Middle frontal gyrus (tissue), 1 donor: ENCODE results near the gene KMT2C.
"Not testable (repeated sequence)": the region's sequence is repeated elsewhere in the genome, so short reads cannot be mapped to it uniquely, and the experiment has no call there.

ENCODE experiments used
- DNase-seq: peaks from one replicate; pipeline ENCODE4 v3.0.0-alpha.2; 2015; ENCODE audit warnings: low spot score; ENCODE audit errors: extremely low spot score

Gene KMT2C

DNA sequence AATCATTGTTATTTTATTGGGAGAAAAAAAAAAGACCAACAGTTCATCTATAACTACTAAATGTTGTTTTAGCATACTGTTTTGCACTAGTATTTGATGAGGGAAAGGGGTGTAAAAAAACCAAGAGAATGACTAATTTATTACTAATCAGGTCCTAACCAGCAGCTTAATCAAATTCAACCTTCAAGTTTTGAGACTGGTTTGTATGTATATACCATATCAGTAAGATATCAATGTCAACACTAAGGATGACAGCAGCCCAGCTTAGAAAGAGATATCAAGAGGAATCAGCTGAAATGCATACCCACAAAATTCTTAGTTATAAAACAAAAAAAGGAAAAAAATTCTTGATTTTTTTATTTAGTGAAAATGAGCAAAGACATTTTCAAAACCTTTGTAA, 122.6 kb downstream of the KMT2C start:
- DNase-seq, result no peak

DNA sequence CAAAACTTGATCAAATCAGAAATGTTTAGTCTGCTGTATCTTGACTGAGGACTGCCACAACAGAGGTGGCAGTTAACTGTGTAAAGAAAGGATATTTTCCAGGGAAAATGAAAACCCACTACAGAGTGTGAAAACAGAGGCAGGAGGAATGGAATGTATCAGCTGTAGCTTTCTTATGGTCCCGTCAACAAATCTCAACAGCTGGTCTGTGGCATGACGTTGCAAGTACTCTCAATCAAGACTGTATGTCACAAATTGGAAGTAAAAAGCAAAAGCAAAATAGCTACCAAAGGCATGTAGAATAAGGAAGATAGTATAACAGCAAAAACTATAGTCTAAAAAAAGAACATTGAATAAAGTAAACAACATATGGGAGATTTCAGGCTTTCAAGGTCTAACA, 123.5 kb downstream of the KMT2C start:
- DNase-seq, result no peak

DNA sequence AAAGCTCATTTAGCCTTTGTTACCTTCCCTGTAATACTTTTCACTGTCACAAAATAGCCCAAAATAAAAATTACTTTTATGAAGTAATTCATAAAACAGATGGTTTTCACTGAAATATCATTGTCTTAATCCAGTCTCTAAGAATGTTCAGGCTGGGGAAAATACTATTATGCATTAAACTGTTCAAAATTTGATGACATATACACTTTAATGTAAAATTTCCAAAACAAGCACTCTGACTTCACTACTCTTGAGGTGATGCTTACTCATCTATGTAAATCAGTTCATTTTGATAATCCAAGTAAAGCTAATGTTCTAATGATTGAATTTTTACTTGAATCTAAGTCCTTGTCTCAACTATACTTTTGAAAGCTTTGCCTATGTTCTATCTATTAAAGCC, 127.9 kb downstream of the KMT2C start:
- no peak for DNase-seq

DNA sequence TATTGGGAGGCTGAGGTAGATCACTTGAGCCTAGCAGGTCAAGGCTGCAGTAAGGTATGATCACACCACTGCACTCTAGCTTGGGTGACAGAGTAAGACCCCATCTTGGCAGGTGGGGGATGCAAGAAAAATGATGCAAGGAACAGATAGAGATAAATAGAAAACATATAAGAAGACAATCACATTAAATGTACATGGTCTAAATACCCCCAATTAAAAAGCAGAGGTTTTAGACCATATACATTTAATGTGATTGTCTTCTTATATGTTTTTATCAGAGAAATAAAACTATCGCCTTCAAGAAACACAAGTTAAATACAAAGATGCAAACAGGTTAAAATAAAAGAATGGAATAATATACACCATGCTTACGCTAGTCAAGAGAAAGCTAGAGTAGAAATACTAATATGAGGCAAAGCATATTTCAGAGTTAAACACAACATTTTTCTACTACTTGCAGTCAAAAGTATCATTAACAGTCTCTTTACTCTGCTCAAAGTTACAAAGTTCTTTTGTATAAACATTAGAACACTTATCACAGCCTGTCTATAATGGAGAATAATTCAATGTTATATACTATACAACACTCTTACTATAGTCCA, 136.2 kb downstream of the KMT2C start:
- not testable (repeated sequence) for DNase-seq

DNA sequence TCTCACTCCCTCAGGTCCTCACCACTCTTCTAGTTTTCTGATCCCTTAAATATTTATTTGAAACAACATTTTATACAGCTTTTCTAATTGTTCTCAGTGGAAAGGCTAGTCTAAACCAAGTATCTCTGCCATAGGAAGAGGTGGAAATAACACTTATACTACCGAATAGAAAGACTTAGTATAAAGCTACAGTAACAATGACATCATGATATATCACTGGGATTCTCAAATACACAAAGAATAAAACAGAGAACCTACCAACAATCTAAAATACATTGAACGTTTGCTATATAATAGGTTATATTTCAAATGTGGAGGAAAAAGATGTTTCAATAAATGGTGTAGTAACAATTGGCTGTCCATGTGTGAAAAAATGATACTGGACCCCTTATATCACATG, 142.9 kb downstream of the KMT2C start:
- DNase-seq, result no peak

DNA sequence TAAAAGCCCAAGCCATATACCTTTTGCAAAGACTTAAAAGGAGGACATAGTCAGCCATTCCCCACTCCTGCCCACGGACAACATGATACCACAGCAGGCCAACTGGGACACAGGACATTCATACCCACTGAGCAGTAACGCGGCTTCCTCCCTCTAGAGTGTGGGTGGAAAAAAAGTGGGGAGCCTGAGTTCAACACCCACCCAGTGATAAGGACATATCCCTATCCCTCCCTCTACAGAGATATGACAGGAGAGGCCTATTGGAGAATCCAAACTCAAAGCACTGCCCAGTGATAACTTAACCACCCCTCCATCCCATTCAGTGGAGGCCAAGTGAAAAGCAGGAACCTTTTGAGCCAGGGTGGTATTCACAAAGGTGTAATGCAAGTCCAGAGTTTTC, 148.8 kb downstream of the KMT2C start:
- DNase-seq, result not testable (repeated sequence)

DNA sequence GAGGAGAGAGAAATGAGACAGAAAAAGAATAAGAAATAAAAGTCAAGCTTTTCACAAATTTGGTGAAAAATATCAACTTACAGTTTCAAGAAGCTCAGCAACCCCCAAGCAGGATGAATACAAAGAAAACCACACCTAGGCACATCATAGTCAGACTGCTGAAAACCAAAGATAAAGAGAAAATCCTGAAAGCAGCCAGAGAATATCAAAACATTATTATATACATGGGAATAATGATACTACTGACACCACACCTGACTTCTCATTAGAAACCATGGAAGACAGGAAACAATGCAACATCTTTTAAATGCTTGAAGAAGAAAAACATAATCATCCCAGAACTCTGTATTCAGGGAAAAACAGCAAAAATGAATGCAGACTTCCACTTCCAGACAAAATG, 149.6 kb downstream of the KMT2C start:
- DNase-seq, result not testable (repeated sequence)

DNA sequence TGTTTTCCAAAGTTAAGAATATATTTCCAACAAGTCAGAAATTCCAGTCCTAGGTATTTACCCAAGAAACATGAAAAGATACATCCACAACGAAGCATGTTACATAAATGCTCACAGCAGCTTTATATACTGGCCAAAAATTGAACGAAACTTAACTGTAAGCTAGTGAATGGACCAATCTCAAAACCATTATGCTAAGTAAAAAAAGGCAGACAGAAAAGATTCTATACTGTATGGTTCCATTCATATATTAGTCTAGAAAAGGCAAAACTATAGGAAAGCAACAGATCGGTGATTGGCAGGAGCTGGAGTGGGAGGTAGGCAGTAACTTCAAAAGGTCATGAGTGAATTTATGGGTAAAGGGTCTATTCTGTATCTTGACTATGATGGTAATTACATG, 150.8 kb downstream of the KMT2C start:
- not testable (repeated sequence) for DNase-seq

DNA sequence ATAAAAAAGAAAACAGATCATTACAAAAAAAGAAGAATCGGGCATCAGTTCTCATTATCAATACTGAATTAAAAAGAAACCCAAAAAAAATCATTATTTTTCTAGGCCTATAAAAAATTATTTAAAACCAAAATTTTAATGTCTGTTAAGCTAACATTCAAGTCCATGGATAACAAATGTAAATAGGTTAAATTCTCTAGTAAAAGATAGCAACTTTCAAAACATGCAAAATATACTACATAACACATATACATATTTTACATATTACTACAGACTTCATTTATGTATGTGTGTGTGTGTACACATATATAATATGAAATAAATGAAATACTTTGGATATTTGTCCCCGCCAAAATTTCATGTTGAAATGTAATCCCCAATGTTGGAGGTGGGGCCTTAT, 158.1 kb downstream of the KMT2C start:
- DNase-seq, result not testable (repeated sequence)

DNA sequence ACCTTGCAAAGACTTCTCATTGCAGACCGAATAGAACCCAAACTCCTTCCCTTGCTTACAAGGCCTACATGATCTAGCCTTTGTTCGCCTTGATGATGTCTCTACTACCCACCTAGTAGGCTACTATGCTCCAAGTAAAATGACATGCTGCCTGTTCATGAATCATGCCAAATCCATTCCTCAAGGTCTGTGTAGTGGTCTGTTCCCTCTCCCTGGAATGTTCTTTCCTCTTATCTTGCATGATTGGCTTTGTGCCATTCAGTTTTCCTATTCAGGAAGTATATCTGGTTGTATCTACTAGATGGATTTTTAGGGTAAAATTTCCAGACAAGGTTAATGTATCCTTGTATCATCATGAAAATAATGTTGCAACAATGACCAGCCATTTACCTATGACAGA, 165.4 kb downstream of the KMT2C start:
- DNase-seq, result not testable (repeated sequence)

DNA sequence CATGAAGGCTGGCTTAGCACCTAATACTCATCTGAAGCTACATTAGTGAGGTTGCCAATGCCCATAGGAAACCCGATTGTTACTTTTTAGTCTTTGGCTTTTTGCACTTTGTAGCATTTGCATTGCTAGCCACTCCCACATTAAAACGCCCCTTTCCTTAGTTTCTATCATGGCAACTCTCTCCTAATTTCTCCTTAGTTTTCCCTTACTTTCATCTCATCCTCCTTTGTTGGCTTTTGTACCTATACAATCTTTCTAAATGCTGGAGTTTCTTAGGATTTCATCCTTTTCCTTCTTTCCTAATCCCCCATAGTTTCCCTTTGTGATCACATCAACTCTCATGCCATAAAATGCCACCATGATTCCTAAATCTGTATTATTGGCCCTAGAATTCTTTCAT, 168.9 kb downstream of the KMT2C start:
- not testable (repeated sequence) for DNase-seq

DNA sequence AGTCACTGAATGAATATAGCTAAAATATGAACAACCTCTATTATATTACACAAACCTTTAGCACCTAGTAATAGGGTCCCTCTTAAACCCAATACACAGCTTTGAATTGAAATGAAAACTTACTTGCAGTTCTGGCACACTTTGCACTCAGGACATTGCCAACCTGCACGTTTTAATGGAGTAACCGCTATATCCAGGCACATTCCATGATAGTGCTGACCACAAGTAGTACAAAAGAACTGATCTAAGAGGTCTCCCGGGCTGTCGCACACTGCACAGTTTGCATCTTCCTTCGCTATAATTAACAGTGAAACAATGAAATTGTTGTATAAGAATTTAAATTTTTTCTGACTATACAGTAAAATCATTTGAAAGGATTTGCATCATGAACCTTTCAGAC, 170.9 kb downstream of the KMT2C start:
- DNase-seq, result not testable (repeated sequence)

DNA sequence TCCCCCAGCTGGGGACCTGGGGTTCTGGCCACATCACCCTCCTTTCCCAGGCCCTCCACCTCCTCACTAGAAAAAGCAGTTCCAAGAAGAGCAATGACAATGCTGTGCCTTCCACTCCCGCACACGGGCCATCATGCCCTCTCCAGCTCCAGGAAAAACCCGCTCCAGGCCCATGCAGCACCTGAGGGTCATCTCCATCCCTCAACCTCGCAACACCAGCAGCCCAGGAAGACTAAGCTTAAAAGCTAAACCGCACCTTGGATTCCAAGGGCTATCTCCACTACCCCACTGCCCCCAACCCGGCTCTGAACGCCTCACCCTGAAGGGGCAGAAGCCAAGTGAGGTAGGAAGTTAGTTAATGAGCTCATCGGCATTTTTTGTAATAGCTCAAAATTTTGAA, 173.7 kb downstream of the KMT2C start:
- DNase-seq, result not testable (repeated sequence)

DNA sequence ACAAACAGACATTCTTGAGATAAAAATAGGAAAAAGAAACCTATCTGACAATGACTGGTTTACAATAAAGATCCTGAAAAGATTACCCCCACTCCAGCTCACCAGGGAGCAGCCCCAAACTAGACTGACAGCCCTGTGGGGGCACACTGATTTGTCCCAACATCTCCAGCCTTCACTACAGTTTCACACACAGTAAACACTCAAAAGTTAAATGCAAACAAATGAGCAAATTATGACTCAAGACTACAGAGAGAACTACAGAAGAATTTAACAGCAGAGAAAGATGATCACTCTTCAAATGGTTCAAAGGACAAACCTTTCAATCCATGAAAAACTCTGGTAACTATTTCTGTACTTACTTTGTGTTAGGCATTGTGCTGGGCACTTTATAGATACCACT, 176.2 kb downstream of the KMT2C start:
- DNase-seq, result not testable (repeated sequence)

DNA sequence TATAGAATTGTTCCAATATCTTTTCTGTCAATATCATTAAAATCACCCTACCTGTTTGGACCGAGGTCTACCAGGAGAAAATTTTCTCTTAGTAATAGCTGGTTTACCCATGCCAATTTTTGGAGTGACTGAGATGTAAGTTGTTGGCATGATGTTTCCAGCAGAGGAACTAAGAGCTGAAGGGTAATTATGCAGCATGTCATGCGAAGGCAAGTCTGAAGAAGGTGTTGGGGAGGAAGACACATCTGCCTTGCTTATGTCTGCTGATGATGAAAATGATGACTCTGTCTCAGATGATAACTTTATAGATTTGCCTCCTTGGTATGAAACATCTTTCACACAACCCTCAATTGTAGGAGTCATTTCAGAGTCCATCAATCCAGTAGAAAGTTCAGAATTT, 188.0 kb downstream of the KMT2C start:
- not testable (repeated sequence) for DNase-seq

DNA sequence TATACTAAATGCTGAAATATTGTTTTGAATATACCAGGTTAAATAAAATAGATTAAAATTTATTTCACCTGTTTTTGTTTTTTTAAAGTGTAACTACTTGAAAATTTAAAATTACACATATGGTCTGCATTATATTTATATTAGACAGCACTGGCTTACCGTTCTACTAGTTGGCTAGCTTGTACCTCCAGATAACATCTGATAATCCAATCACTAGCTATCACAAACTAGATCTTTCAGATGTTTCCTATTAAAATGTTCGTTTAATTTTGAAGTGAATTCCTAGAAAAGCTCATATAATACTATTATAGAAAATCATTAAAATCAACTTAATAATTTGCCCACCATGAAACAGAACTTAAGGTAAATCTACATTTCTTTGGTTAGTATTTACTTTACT, 190.4 kb downstream of the KMT2C start:
- not testable (repeated sequence) for DNase-seq

DNA sequence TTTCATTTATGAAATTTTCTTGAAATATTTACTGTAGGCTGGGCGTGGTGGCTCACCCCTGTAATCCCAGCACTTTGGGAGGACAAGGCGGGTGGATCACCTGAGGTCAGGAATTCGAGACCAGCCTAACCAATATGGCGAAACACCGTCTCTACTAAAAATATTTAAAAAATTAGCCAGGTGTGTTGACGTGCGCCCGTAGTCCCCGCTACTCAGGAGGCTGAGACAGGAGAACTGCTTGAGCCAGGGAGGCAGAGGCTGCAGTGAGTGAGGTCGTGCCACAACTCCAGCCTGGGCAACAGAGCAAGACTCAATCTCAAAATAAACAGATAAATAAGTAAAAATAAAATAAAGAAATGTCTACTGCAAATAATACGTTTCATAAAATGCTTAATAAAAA, 192.3 kb downstream of the KMT2C start:
- DNase-seq, result not testable (repeated sequence)

DNA sequence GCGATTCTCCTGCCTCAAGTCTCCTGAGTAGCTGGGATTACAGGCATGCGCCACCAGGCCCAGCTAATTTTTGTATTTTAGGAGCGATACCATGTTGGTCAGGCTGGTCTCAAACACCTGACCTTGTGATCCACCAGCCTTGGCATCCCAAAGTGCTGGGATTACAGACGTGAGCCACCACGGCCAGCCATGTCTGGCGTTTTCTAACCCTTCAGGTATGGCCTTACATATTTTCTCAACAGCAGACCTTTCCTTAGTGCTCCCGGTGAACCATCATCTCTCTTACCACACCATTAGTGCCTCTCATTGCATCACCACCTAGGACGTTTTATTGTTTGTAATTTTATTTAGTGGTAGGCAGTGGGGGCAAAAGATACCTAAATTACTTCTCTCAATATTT, 194.5 kb downstream of the KMT2C start:
- DNase-seq, result not testable (repeated sequence)

DNA sequence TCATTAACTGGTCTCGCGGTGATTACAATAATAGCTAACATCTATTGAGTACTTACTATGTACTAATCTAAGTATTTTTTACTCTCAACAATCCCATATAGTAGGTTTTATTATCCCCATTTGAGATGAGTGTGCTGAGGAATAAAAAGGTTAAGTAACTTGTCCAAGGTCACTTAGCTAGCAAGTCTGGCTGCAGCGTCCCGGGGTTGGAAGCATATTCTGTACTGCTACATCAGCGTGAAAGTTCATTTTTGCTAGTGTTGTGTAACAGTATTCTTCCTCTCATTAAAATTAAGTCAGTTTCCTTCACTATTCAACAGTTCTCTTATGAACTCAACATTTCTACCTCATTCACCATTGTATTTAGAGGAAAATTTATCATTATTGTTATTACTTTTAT, 199.5 kb downstream of the KMT2C start:
- not testable (repeated sequence) for DNase-seq

DNA sequence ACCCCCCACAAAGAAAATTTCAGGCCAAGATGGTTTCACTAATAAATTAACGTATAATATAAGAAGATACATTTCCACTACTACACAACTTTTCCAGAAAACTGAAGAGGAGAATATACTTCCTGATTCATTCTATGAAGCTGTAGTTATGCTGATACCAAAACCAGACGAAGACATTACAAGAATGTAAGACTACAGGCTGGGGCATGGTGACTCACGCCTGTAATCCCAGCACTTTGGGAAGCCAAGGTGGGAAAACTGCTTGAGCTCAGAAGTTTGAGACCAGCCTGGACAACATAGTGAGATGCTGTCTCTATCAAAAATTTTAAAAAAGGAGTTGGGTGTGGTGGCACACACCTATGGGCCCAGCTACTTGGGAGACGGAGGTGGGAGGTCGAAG, 201.4 kb downstream of the KMT2C start:
- DNase-seq, result not testable (repeated sequence)

DNA sequence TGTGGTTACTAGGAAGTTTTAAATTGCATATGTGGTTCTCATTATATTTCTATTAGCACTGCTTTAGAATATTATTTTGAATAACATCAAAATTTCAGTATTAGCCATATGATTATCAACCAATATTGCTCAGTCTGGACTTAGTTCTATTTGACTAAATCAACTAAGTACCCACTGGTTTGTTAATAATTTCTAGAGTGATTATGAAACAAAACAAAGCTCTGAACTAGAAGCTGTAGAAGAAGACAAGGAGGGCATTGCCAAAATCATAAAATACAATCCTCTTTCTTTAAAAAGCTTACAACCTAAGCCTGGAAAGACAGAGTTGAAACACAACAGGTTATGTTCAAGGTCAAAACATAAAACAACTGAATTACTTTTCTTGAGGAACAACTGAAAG, 204.7 kb downstream of the KMT2C start:
- DNase-seq, result no peak

DNA sequence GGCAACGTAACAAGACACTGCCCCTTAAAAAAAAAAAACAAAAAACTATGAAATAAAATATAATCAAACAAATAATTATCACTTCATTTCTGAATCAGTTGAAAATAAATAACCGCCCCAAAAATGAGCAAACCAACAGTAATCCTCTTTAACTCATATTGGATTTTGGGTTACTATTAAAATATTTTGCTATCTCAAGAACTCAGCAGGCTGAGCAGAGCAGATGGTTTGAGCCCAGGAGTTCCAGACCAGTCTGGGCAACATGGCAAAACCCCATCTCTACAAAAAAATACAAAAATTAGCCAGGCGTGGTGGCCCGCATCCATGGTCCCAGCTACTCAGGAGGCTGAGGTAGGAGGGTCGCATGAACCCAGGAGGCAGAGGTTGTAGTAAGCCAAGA, 216.2 kb downstream of the KMT2C start:
- not testable (repeated sequence) for DNase-seq

DNA sequence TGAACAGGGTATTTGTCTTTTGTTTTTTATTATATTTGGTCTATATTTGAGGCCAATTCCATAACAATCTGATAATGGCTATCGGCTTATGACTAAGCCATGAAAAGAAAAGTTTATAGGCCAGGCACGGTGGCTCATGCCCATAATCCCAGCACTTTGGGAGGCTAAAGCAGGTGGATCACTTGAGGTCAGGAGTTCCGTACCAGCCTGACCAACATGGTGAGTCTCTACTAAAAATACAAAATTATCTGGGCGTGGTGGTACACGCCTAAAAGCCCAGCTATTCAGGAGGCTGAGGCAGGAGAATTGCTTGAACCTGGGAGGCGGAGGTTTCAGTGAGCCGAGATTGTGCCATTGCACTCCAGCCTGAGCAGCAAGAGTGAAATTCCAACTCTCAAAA, 227.0 kb downstream of the KMT2C start:
- not testable (repeated sequence) for DNase-seq

DNA sequence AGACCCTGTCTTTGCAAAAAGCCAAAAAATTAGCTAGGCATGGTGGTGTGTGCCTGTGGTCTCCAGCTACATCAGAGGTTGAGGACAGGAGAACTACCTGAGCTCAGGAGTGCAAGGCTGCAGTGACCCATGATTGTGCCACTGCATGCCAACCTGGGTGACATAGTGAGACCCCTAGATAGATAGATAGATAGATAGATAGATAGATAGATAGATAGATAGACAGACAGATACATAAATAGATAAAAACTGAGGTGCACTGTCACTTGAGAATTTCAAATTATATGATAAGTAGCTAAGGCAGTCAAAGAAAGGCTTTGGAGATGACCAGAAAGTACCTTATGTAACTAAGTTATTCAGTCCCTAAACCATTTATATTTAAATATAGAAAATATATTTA, 231.4 kb downstream of the KMT2C start:
- DNase-seq, result not testable (repeated sequence)
